GM13976 (cell line): ENCODE results near the gene GRWD1.

Source experiments
- DNase-seq: peaks from one replicate; pipeline ENCODE4 v3.0.0; 2012; ENCODE audit warnings: low spot score
- CTCF ChIP-seq: IDR thresholded peaks from 2 replicates; pipeline ENCODE4 v1.5.1; 2012; ENCODE audit warnings: borderline replicate concordance, mild to moderate bottlenecking; ENCODE audit not compliant: insufficient read depth; ENCODE audit errors: extremely low read depth, missing control alignments, control extremely low read depth
- in situ Hi-C: fragments of 300-500 bp; cut with MboI; formaldehyde crosslinking; loops from one replicate; pipeline ENCODE4 v1.12.0; 2022; ENCODE audit warnings: low sequenced_read_pairs, mixed read lengths, inconsistent platforms; ENCODE audit not compliant: unreplicated experiment

The GRWD1 gene

GRCh38 chr19:48461982-48462655, 16.3 kb downstream of the GRWD1 start:
- no peak for TF ChIP-seq CTCF

GRCh38 chr19:48465215-48465614, 19.4 kb downstream of the GRWD1 start:
- no peak for DNase-seq
- in situ Hi-C loops = no loop called here
- TF ChIP-seq CTCF = no peak

More at GRCh38 chr19:48461982-48462655, 16.3 kb downstream of the GRWD1 start:
- in situ Hi-C loops = no loop called here
- no peak for DNase-seq

- DNase-seq = no peak
- in situ Hi-C loops = no loop called here
- TF ChIP-seq CTCF = no peak
These were observed 21.0 kb downstream of the GRWD1 start for GRCh38 chr19:48466561-48467325.

GRCh38 chr19:48468772-48469288, 23.0 kb downstream of the GRWD1 start:
- no peak for TF ChIP-seq CTCF
- in situ Hi-C loops = no loop called here
- peak; percentile 98 for DNase-seq

GRCh38 chr19:48469289-48469881, 23.6 kb downstream of the GRWD1 start, which contains the start of gene CYTH2:
TSS of gene CYTH2 (plus strand) at chr19:48469369. CDS start at chr19:48469508, 139 bp downstream.
- no peak for TF ChIP-seq CTCF
- in situ Hi-C loops = no loop called here
- DNase-seq = peak; percentile 80

- DNase-seq = no peak
- TF ChIP-seq CTCF = no peak
- in situ Hi-C loops = no loop called here
These were observed 24.3 kb downstream of the GRWD1 start for GRCh38 chr19:48469934-48470680.
